Raji (cell line): Measurements from ENCODE around the gene MYCBP2.

Experiments
- POLR2A ChIP-seq: IDR thresholded peaks from 2 replicates; pipeline ENCODE4 v1.6.1; 2011; ENCODE audit warnings: low read depth, low read length, control low read depth; ENCODE audit not compliant: insufficient read depth

MYCBP2 gene

GRCh38 chr13:77213644-77214043, 113.2 kb downstream of the MYCBP2 start:
- TF ChIP-seq POLR2A = no peak

DNA sequence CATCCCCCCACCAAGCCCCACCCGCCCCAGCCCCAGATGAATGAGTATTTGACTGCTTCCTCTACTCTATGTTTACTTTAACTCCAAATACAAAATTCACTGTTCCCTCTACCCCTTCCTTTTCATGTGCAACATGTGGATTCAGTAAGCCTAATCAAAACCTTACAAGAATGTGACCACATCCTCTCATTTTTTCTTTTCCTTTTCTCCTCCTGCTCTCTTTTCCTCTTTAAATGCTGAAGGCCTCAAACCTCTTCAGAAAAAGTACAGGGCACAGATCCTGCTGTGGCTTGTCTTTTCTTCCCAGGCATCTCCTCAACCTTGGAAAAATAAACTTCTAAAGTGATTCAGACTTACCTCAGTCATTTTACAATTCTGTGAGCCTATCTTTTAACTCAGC, 119.0 kb downstream of the MYCBP2 start:
- TF ChIP-seq POLR2A = no peak

DNA sequence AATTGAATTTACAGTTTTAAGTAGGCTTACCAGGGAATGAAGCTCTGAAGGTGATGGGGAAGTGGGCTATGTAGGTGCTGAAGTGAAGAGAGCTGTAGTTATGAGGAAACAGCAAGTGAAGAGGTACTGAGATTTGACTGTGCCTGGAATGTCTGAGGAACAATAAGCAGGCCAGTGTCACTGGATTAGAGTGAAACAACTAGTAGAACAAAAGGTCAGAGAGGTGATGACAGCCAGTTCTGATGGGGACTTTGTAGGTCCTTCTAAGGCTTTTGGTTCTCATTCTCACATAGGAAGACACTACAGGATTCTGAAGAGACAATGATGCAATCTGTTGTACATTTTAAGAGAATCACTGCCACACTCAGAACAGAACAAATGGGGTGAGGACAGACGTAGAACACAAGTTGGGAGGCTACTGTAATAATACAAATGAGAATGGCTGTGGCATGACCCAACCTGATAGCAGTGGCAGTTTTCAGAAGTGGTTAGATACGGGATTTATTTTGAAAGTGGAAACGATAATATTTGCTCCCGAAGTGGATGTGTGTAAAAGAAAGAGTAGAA, 130.8 kb downstream of the MYCBP2 start:
- TF ChIP-seq POLR2A = no peak

DNA sequence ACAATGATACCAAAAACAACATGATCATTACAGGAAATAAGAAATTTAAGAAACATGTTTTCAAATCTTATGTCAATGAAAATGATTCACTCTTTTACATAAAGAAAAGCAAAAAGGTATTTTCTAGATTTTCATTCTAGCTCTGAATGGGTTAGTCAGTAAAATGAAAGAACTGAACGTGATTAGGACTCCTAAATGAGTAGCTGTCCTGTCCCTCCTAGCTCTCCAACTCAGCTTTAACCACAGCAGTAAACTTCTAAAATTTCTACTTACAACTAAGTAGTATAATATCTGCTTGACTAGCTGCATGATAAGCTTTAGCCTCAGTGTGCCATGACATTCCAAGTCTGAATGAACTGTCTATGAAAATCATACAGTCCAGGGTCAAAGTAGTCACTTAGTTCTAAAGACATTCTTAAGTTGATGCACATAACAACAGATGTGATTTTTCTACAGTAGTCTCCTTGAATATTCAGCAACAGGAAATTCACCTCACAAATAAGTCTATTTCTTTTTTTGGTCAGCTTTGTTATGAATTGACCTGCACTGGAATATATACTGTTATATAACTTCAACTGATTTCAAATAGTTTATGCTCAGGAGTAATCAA, 136.4 kb downstream of the MYCBP2 start:
- TF ChIP-seq POLR2A = no peak

GRCh38 chr13:77185721-77186120, 141.2 kb downstream of the MYCBP2 start:
- TF ChIP-seq POLR2A = no peak

- TF ChIP-seq POLR2A = no peak
These were observed 142.4 kb downstream of the MYCBP2 start for GRCh38 chr13:77184455-77184854.

DNA sequence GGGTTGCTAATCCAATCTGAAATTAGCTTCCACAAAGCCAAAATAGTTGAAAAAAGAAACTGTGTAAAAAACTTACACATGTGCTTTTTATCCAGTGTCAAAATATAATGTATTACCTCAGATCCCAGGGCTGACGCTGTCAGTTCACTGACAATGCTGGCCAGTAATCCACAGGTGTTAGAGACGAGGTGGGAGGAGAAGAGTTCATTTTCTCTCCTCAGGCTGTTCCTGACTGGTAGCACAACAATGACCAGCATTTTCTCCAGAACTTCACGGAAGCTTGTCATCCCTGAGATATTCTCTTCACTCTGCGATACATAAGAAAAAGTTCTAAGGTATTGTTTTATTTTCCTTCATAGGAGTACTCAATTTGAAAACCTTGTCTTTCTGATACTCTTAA, 146.9 kb downstream of the MYCBP2 start:
- no peak for TF ChIP-seq POLR2A

- TF ChIP-seq POLR2A = no peak
These were observed 149.2 kb downstream of the MYCBP2 start for GRCh38 chr13:77177646-77178045.

DNA sequence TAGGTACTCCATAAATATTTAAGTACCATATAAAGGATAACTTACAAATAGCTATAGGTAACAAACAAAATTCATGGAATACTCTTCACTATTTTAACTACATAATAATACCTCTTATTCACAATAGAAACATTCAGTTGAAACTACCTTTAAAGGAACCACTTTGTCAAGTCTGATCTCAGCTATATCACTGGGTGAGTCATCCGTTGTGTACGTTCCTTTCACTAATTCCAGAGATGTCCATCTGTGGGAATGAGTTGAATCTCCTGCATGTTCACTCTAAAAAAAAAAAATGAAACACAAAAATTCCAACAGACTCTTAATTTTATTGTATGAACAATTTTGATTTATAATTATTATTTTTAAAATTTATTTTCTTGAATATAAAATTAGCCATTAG, 150.5 kb downstream of the MYCBP2 start:
- no peak for TF ChIP-seq POLR2A

DNA sequence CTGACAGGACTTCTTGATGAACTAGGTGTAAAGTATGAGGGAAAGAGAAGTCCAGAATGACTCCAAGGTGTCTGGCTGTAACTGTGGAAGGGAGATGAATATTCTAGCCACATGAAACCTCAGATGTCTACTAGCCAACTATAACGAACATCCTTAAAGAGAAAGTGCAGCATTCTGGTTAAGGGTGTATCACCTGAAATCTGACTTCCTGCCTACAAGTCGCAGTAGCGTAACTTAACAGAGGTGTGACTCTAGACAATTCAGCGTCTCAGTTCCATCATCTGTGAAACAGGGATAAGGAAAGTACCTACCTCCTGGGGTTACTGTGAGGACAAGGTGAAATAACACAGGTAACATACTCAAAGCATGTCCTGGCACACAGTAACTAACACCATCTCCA, 154.2 kb downstream of the MYCBP2 start:
- no peak for TF ChIP-seq POLR2A

- TF ChIP-seq POLR2A = no peak
These were observed 155.4 kb downstream of the MYCBP2 start for GRCh38 chr13:77171451-77171850.

- TF ChIP-seq POLR2A = no peak
These were observed 158.7 kb downstream of the MYCBP2 start for GRCh38 chr13:77168237-77168636.

DNA sequence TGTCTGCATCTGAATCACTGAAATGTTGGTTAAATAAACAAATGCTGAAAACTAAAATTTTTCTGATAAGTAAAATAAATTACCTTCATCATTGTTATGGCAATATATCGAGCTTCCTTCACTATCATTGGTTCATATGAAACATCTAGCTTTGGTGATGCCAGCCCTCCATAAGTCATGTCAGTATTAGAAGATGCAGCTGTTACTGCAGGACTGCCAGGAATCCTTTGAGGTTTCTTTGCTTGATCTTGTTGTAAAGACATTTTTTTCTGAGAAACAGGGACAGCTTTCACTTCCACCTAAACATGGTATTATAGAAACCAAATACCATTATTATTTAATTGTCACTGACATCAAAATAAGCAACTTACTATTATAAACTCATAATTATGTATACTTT, 176.2 kb downstream of the MYCBP2 start:
- no peak for TF ChIP-seq POLR2A

DNA sequence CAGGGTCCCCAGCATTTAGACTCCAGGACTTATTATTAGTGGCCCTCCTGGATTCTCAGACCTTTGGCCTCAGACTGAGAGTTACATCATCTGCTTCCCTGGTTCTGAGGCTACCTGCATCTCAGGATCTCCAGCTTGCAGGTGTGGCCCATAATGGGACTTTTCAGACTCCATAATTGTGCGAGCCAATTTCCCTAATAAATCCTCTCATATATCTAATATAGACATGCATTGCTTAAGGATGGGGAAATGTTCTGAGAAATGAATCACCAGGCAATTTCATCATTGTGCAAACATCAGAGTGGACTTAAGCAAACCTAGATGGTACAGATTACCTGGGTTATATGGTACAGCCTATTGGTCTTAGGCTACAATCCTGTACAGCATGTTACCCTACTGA, 183.5 kb downstream of the MYCBP2 start:
- no peak for TF ChIP-seq POLR2A

GRCh38 chr13:77139306-77139705, 187.6 kb downstream of the MYCBP2 start:
- TF ChIP-seq POLR2A = no peak

- TF ChIP-seq POLR2A = no peak
These were observed 188.1 kb downstream of the MYCBP2 start for GRCh38 chr13:77138813-77139212.

DNA sequence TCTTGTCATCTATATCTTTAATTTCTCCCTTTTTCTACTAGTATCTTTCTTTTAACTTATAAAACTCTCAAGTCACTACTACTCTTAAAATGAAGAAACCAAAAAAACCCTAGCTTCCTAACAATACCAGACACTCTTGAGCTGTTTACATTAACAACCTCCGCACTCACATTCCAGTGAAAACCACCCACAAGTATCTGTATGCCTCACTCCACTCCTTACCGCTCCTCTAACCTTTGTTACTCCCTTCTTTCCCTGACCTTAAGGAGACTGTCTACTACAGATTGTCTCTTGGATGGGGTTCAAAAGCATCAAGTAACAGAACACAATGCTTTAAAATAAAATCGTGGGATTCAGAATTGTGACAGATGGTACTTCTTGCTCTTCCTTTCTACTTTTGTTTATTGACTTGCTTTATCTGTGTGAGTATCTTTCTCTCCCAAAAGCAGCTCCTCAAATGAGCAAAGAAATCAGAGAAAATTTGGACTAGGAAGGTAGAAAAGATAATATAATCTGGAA, 189.9 kb downstream of the MYCBP2 start:
- no peak for TF ChIP-seq POLR2A
